ENCODE results near the gene TMEM132E. TPM values are rescaled to one million over a fixed set of nuclear protein-coding genes. Genes with fewer than 3 reads are reported as not detected.
"Not testable (repeated sequence)": the region's sequence is repeated elsewhere in the genome, so short reads cannot be mapped to it uniquely, and the experiment has no call there.

TMEM132E gene, protein sequence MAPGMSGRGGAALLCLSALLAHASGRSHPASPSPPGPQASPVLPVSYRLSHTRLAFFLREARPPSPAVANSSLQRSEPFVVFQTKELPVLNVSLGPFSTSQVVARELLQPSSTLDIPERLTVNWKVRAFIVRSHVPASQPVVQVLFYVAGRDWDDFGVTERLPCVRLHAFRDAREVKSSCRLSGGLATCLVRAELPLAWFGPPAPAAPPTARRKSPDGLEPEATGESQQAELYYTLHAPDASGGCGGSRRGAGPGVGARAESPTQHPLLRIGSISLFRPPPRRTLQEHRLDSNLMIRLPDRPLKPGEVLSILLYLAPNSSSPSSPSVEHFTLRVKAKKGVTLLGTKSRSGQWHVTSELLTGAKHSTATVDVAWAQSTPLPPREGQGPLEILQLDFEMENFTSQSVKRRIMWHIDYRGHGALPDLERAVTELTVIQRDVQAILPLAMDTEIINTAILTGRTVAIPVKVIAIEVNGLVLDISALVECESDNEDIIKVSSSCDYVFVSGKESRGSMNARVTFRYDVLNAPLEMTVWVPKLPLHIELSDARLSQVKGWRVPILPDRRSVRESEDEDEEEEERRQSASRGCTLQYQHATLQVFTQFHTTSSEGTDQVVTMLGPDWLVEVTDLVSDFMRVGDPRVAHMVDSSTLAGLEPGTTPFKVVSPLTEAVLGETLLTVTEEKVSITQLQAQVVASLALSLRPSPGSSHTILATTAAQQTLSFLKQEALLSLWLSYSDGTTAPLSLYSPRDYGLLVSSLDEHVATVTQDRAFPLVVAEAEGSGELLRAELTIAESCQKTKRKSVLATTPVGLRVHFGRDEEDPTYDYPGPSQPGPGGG (N-terminal part only)
- not detected for total RNA-seq

DNA sequence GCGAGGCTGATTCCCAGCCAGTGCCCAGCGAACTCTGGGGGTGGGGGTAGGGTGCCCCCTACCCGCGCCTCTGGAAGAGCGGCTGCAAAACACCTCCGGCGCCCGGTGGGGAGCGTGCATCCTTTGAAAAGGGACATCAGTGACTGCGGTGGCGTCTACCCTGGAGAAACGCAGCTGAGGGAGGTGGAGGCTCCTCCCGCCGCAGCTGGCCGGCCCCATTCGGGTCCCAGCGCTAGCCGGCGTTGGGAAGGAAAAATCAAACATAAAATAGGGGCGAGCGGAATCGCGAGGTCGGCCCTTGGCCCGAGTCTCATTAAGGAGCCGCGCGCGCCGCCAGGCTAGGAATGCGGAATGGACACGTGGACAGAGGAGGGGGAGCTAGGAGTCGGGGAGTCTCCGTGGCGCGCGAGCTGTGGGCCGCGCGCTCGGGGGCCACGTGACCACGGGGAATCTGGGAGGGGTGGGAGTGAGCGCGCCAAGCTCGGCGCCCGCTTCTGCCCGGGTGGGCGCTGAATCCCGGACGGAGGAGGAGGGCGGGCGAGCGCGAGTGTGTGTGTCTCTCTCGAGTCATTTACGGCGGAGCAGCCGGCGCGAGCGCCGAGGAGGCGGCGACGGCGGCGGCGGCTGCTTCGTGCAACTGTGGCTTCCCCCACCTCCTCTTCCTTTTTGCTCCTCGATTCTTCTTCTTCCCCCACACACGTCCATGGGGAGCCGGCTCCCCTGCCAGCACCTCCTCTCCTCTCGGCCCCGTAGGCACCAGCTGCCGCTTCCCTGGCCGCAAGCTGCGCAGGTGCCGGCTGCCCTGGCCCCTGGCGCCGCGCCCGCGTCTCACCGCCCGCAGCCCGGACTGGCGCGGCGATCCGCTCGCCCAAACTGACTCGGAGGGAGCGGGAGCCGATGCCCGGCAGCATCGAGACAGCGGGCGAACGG, at the start of gene TMEM132E:
TSS of gene TMEM132E (plus strand) at position 566 of the 930 bp plus-strand sequence. CDS start 1,495 bp downstream, outside the sequence.
- H3K27ac Mint-ChIP-seq: no peak within 1 kb of the TSS
- ATAC-seq: peak; percentile 40
- intact Hi-C loops (cut with DNase I, micrococcal nuclease): loop anchor here in 1 of 2 experiments (10.0 kb wide), 1 partner anchor 74 kb away; no protein-coding TSS in a partner anchor
- CTCF ChIA-PET: interaction anchor here (0.6 to 1.3 kb wide), 4 partner anchors 37 to 1369 kb away, joined by 3 to 4 read pairs (median 4); no protein-coding TSS in a partner anchor
- H3K27me3 Mint-ChIP-seq: peaks cover 67% of the 10 kb centered on the region
- POLR2A ChIA-PET: interaction anchor here (0.6 kb wide), 2 partner anchors 10 to 52 kb away, joined by 3 read pairs; no protein-coding TSS in a partner anchor
- peaks cover 10% of the 10 kb centered on the region for H3K4me1 Mint-ChIP-seq
- peak; percentile 44 for DNase-seq
- H3K4me3 Mint-ChIP-seq: peak within 1 kb of the TSS; percentile 64
- H3K36me3 Mint-ChIP-seq (ENCODE audit: low read depth): no peaks in the 10 kb centered on the region
- H3K9me3 Mint-ChIP-seq (ENCODE audit: low read depth): no peaks in the 10 kb centered on the region

DNA sequence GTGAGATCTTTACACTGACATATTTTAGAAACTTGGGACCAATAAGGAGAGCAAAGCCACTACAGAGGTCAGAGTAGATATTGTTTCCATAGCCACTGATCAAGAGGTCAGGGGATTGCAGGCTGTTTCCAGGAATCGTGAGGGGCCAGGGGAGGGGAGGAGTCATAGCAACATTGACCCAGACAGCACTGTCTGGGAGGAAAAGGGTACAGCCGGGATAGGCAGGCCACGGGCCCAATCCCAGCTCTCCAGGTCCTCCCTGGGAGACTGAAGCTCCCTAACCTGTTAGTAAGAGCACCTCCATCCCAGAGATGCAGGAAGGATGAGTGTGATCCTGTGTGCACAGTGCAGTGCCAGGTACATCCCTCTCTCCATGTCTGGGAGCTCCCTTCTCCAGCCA, 48.5 kb upstream of the TMEM132E start:
- H3K27ac Mint-ChIP-seq: no peak overlapping the region
- ChIA-PET POLR2A (no interaction called here), CTCF (no interaction called here)
- no peak overlapping the region for H3K4me3 Mint-ChIP-seq
- DNase-seq (no peak), ATAC-seq (no peak)
- no peaks in the 10 kb centered on the region for H3K4me1 Mint-ChIP-seq
- intact Hi-C loops (cut with DNase I, micrococcal nuclease): no loop called here
- H3K36me3 Mint-ChIP-seq (ENCODE audit: low read depth): no peaks in the 10 kb centered on the region
- H3K9me3 Mint-ChIP-seq (ENCODE audit: low read depth): no peaks in the 10 kb centered on the region
- peaks cover 34% of the 10 kb centered on the region for H3K27me3 Mint-ChIP-seq

GRCh38 chr17:34532281-34533065, 46.9 kb upstream of the TMEM132E start:
- H3K27ac Mint-ChIP-seq: no peak overlapping the region
- H3K36me3 Mint-ChIP-seq (ENCODE audit: low read depth): no peaks in the 10 kb centered on the region
- no peaks in the 10 kb centered on the region for H3K4me1 Mint-ChIP-seq
- no peak for ATAC-seq
- no peak for DNase-seq
- intact Hi-C loops (cut with DNase I, micrococcal nuclease): no loop called here
- ChIA-PET CTCF (interaction anchor here (1.7 kb wide), 1 partner anchor 11 kb away, joined by 6 read pairs; no protein-coding TSS in a partner anchor), POLR2A (interaction anchor here (0.7 kb wide), 1 partner anchor 21 kb away, joined by 3 read pairs; no protein-coding TSS in a partner anchor)
- H3K27me3 Mint-ChIP-seq: peaks cover 38% of the 10 kb centered on the region
- H3K9me3 Mint-ChIP-seq (ENCODE audit: low read depth): no peaks in the 10 kb centered on the region
- no peak overlapping the region for H3K4me3 Mint-ChIP-seq

DNA sequence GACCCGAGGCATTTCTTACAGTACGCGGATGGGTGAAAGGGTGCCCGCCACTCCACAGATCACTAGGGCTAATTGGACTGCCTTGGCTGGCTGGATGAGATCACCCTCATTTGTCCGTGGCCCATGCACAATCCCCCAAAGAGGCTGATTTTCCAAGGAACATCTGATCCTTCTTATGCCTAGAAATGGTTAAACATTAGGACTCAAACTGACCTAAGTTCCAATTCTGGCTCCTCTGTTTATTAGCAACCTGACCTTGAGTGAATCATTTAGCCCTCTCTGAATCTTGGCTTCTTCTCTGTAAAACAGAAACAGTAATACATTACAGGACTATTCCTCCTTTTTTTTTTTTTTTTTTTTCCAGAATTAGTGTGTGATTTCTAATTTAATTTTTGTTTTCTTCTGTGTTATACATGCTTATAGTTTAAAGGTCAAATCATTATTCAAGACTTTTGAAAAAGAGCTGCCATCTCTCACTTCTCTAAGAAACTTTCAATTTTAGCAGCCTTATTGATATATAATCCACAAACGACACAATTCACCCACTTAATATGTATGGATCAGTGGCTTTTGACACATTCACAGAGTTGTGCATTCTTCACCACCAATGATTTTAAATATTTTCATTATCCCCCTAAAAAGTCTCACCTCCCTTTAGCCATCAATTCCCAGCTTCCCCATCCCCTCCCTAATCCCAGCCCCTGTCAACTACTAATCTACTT, 45.4 kb upstream of the TMEM132E start:
- Mint-ChIP-seq H3K27ac (no peak overlapping the region), H3K36me3 (ENCODE audit: low read depth) (no peaks in the 10 kb centered on the region), H3K4me1 (no peaks in the 10 kb centered on the region), H3K27me3 (peaks cover 35% of the 10 kb centered on the region), H3K9me3 (ENCODE audit: low read depth) (no peaks in the 10 kb centered on the region), H3K4me3 (no peak overlapping the region)
- ChIA-PET POLR2A (no interaction called here), CTCF (interaction anchor here (1.7 kb wide), 1 partner anchor 9 kb away, joined by 6 read pairs; no protein-coding TSS in a partner anchor)
- DNase-seq: no peak
- ATAC-seq: no peak
- intact Hi-C loops (cut with DNase I, micrococcal nuclease): no loop called here

GRCh38 chr17:34537445-34537844, 41.9 kb upstream of the TMEM132E start:
- intact Hi-C loops (cut with DNase I, micrococcal nuclease): no loop called here
- no peaks in the 10 kb centered on the region for H3K9me3 Mint-ChIP-seq (ENCODE audit: low read depth)
- no peak for ATAC-seq
- H3K36me3 Mint-ChIP-seq (ENCODE audit: low read depth): no peaks in the 10 kb centered on the region
- H3K27me3 Mint-ChIP-seq: peaks cover 34% of the 10 kb centered on the region
- H3K4me3 Mint-ChIP-seq: no peak overlapping the region
- ChIA-PET POLR2A (no interaction called here), CTCF (no interaction called here)
- no peak overlapping the region for H3K27ac Mint-ChIP-seq
- no peak for DNase-seq
- no peaks in the 10 kb centered on the region for H3K4me1 Mint-ChIP-seq

- CTCF ChIA-PET; H3K27ac Mint-ChIP-seq; H3K4me1 Mint-ChIP-seq; H3K4me3 Mint-ChIP-seq; intact Hi-C loops (cut with DNase I, micrococcal nuclease); H3K9me3 Mint-ChIP-seq (ENCODE audit: low read depth); ATAC-seq; DNase-seq; POLR2A ChIA-PET; H3K36me3 Mint-ChIP-seq (ENCODE audit: low read depth): not testable (repeated sequence)
- H3K27me3 Mint-ChIP-seq: peaks cover 31% of the 10 kb centered on the region
Measured at GRCh38 chr17:34538582-34538981, 40.8 kb upstream of the TMEM132E start.

DNA sequence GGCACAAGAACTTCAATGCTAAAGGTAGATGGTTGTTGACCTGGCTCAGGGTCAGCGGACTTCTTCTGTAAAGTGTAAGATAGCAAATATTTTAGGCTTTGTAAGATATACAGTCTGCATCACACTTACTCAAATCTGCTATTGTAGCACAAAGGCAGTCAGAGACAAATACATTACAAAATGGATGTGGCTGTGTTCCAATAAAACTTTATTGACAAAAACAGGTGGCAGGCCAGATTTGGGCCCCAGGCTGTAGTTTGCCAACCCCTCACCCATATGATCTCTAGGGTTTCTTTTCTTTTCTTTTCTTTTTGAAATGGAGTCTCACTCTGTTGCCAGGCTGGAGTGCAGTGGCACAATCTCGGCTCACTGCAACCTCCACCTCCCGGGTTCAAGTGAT, 39.5 kb upstream of the TMEM132E start:
- H3K27me3 Mint-ChIP-seq: peaks cover 25% of the 10 kb centered on the region
- H3K4me3 Mint-ChIP-seq: no peak overlapping the region
- DNase-seq: no peak
- no peaks in the 10 kb centered on the region for H3K4me1 Mint-ChIP-seq
- H3K27ac Mint-ChIP-seq: no peak overlapping the region
- no peak for ATAC-seq
- no peaks in the 10 kb centered on the region for H3K36me3 Mint-ChIP-seq (ENCODE audit: low read depth)
- H3K9me3 Mint-ChIP-seq (ENCODE audit: low read depth): no peaks in the 10 kb centered on the region
- ChIA-PET CTCF (interaction anchor here (0.7 to 1.4 kb wide), 3 partner anchors 98 to 583 kb away, joined by 3 to 4 read pairs (median 4); no protein-coding TSS in a partner anchor), POLR2A (no interaction called here)
- intact Hi-C loops (cut with DNase I, micrococcal nuclease): loop anchor here in 1 of 2 experiments (5.0 kb wide), 1 partner anchor 352 kb away; no protein-coding TSS in a partner anchor

DNA sequence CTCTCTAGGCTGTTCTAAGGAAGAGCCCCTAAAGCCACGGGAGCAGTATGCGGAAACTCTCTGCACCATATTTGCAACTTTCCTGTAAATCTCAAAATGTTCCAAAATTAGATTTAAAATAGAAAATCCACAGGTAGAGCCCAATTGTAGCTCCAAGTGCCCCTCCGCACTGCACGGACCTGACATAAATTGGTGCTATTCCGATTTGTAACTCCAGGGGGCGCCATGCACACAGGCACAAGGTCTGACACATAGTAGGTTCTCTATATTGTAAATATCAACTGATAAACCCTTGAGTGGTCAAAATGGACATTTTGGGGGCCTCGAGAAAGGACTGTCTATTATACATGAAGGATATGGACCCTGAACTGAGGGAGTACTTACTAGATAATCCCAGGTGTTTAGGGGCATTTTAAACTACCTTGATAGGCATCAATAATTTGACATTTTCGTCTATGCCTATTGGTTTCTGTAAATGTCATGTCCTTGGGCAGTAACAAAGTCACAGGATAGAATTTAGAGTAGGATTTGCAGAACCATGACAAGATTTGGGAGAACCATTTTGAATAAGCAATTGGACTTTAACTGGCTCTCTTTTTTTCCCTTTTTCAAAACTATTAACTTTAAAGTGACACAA, 36.6 kb upstream of the TMEM132E start:
- CTCF ChIA-PET: interaction anchor here (0.5 to 3.3 kb wide), 28 partner anchors 9 to 580 kb away, joined by 3 to 25 read pairs (median 4); partner anchors contain the start of gene TMEM132E
- Mint-ChIP-seq H3K4me1 (no peaks in the 10 kb centered on the region), H3K4me3 (no peak overlapping the region), H3K36me3 (ENCODE audit: low read depth) (no peaks in the 10 kb centered on the region), H3K9me3 (ENCODE audit: low read depth) (no peaks in the 10 kb centered on the region), H3K27ac (no peak overlapping the region), H3K27me3 (peaks cover 22% of the 10 kb centered on the region)
- intact Hi-C loops (cut with DNase I, micrococcal nuclease): loop anchor here (1.0 to 5.0 kb wide), 6 partner anchors 95 to 577 kb away; partner anchors contain the start of genes LIG3 (in 1 of the 2) and RAD51D (in 1 of the 2)
- peak; percentile 68 for DNase-seq
- peak; percentile 47 for ATAC-seq
- POLR2A ChIA-PET: no interaction called here

GRCh38 chr17:34547453-34548063, 31.8 kb upstream of the TMEM132E start:
- Mint-ChIP-seq H3K27me3 (peaks cover 18% of the 10 kb centered on the region), H3K4me3 (no peak overlapping the region), H3K36me3 (ENCODE audit: low read depth) (no peaks in the 10 kb centered on the region), H3K9me3 (ENCODE audit: low read depth) (no peaks in the 10 kb centered on the region), H3K4me1 (no peaks in the 10 kb centered on the region), H3K27ac (no peak overlapping the region)
- intact Hi-C loops (cut with DNase I, micrococcal nuclease): no loop called here
- DNase-seq: peak; percentile 21
- ChIA-PET CTCF (interaction anchor here (1.6 kb wide), 1 partner anchor 87 kb away, joined by 5 read pairs; no protein-coding TSS in a partner anchor), POLR2A (no interaction called here)
- no peak for ATAC-seq

All from activated CD4-positive, alpha-beta T cell treated with anti-CD3 and anti-CD28 coated beads for 36 hours (primary cell).